LNCaP clone FGC (cell line): ENCODE measurements around the gene DDC.
A peak's percentile ranks its signal among the peaks of the same experiment; 100 is the strongest.
"Not testable (repeated sequence)": the region's sequence is repeated elsewhere in the genome, so short reads cannot be mapped to it uniquely, and the experiment has no call there.

Source experiments
- DNase-seq: peaks from one replicate; pipeline ENCODE4 v3.0.0-alpha.2; 2011; ENCODE audit warnings: low read depth
- H3K4me3 ChIP-seq: 2 replicates; pipeline ENCODE4 v1.5.1; 2011; ENCODE audit warnings: mild to moderate bottlenecking, low read depth, low read length, control low read depth
- TF ChIP-seq, protein P1 (sequence below): IDR thresholded peaks from 2 replicates; pipeline ENCODE4 v1.5.1; 2012; ENCODE audit warnings: mild to moderate bottlenecking; ENCODE audit not compliant: control insufficient read depth, insufficient read depth; ENCODE audit errors: extremely low read depth

Gene DDC

DNA sequence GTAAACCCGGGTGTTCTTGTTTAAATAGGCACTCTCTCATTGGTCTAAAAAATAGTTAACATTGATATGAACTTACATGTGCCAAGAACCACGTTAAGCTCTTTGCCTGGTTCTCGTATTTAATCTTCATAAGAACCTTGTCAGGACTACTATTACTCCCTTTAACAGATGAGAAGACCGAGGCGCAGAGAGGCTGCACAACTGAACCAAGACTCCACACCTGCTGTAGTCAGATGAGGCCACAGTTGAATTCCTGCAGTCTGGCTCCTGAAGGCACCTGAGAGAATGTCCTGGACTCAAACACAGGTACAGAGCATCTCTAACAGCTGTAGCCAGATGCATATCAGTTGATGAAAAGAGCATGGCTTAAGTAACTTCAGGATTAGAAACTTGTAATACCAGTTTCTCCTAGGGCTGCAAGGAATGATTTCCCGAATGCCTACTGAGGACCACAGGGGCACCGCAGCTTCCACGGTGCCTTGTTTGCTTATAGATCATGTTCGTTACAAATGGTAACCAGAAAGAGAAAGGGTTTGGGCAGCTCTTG, 9.5 kb downstream of the DDC start:
- H3K4me3 ChIP-seq = no peak overlapping the region
- DNase-seq = no peak
- TF ChIP-seq, protein P1, sequence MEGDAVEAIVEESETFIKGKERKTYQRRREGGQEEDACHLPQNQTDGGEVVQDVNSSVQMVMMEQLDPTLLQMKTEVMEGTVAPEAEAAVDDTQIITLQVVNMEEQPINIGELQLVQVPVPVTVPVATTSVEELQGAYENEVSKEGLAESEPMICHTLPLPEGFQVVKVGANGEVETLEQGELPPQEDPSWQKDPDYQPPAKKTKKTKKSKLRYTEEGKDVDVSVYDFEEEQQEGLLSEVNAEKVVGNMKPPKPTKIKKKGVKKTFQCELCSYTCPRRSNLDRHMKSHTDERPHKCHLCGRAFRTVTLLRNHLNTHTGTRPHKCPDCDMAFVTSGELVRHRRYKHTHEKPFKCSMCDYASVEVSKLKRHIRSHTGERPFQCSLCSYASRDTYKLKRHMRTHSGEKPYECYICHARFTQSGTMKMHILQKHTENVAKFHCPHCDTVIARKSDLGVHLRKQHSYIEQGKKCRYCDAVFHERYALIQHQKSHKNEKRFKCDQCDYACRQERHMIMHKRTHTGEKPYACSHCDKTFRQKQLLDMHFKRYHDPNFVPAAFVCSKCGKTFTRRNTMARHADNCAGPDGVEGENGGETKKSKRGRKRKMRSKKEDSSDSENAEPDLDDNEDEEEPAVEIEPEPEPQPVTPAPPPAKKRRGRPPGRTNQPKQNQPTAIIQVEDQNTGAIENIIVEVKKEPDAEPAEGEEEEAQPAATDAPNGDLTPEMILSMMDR = no peak

DNA sequence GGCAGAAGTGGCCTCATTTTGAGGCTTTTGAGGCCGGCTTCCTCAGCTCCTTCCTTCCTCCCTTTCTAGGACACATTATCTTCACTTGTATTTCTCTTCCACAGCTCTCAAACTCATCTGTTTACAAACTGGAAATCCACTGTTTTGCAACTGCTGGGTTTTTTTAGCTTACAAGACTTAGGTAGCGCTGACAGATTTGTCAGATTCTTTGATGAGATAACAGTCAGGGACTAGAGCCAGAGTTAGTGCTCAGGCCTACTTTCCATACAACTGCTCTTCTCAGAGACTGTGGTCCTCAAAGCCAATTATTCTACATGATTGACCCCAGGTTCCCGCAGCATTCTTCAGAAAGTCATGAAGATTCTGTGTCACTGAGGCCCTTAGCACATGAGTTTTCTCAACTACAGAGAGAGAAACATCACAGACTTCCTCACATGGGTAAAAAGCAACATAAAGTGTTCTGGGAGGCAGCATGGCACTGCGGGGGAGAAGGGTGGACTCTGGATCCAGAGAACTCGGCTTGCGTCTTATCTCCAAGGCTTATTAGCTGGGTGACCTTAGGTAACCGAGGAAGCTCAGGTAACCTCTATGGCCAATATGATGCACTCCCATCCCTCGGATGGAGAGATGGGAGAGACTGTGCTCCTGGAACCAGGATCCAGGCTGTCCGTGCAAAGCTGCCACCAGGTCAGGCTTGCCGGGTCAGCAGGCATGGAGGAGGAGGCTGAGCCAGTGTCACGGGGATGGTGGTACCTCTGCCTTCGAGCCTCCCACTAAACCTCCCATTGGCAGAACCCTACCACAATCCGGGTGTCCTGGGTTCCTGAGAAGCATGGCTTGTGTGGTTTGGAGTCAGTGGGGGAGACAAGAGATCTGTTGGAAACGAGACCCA, 10.5 kb downstream of the DDC start:
- no peak for DNase-seq
- TF ChIP-seq, protein P1 = no peak
- no peak overlapping the region for H3K4me3 ChIP-seq

DNA sequence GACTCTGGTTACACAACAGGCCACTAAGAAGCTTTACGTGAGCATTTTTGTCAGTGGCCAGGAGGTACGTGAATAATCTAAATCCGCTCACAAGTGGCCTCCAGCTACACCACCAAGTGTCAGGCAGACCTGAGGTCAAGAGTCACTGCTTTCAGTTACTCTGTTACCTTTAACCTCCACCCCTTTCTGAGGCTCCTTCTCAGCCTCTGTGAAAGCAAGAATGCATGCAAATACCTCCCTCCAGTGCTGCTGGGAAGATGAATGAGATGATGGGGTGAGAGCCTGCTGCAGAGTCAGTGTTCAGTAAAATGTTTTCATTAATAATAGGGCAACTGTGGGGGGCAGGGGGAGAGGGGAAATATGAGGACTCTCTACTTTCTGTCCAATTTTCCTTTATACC, 11.2 kb downstream of the DDC start:
- no peak for DNase-seq
- TF ChIP-seq, protein P1 = no peak
- no peak overlapping the region for H3K4me3 ChIP-seq

DNA sequence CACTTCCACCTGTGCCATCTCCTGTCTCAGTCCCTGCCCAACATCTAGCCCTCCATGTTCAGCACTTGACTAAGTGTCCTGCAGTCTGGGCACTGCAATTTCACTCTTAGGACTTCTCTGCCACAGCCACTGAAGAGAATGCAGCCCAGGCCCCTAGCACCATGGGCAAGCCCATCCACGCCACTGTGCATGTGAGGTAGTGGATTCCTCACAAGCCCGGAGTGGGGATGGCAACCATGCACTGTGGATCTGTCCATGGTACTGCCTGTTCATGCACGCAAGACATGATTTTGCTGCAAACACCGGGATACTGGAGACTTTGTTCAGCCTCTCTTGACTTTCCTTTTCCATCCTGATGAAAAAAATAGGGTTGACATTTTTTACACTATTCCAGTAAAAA, 12.3 kb downstream of the DDC start:
- peak; percentile 39 for DNase-seq
- TF ChIP-seq, protein P1 = no peak

DNA sequence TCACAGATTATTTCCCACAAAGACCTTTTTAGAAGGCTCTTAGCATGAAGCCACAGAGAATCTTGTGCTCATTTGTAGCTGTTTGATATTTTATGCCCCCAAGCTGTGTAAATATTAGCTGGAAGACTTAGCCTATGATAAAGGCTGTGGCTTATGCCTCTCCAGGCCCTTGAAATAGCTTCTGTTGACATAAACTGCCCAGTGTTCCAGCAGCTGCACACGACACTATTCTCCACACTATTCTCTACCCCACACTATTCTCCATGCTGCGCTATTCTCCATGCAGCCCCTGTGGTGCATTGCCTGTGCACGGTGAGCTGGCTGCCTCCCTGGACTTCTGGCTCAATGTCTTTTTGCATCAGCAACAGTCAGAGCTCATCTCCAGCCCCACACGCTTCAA, 13.1 kb downstream of the DDC start:
- no peak overlapping the region for H3K4me3 ChIP-seq
- DNase-seq = peak; percentile 36

More for the DNA sequence above, 12.3 kb downstream of the DDC start:
- H3K4me3 ChIP-seq = no peak overlapping the region

DNA sequence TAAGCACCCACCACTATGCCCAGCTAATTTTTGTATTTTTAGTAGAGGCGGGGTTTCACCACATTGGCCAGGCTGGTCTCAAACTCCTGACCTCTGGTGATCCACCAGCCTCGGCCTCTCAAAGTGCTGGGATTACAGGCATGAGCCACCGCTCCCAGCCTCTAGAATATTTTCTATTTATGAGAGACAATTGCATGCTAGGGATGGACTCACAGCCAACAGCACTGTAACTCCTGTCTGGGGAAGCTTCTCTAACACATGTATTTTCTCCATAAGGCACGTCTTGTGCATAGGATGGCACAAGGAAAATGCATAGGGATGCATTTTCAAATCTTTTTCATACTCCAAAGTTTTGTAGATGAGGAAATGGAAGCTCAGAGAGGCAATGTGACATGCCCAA, 19.6 kb downstream of the DDC start:
- not testable (repeated sequence) for H3K4me3 ChIP-seq, DNase-seq

More for the DNA sequence above, 13.1 kb downstream of the DDC start:
- TF ChIP-seq, protein P1 = no peak

DNA sequence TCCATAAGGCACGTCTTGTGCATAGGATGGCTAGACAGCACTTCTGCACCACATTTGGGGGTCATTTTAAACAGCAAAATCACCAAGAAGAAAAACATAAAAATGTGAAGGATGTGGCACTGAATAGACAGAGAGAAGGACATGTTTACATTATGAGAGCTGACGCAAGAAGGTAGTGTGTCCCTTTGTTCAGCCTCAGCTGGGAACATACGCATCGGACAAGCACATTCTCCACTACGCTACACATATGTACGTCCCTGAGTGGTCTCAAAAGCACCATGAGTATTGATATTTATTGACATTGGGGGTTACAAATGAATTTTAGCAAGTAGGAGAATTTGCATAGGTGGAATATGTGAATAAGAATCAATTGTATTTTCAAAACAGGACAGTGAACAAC, 20.2 kb downstream of the DDC start:
- H3K4me3 ChIP-seq = no peak overlapping the region
- TF ChIP-seq, protein P1 = no peak
- no peak for DNase-seq
